C4-2B (cell line): ENCODE measurements around the gene DNAH2.

Experiments
- CTCF ChIP-seq: fragments of 450-650 bp; conservative IDR thresholded peaks from 2 replicates; pipeline ENCODE4 v1.5.1; 2017; ENCODE audit warnings: mild to moderate bottlenecking
- ZFX ChIP-seq: fragments of 450-650 bp; IDR thresholded peaks from 2 replicates; pipeline ENCODE4 v1.6.1; 2017

- no peak for TF ChIP-seq CTCF
- no peak for TF ChIP-seq ZFX
These were observed 4.1 kb downstream of the DNAH2 start for GRCh38 chr17:7721612-7722011.
